NCI-H1436 treated with DMSO at 0.1 percent for 48 hours (cell line): Measurements from ENCODE around the gene SLC6A6.

Experiments
- DNase-seq: peaks from one replicate; lab custom pipeline; 2025; lab: John Stamatoyannopoulos, UW

Gene SLC6A6

GRCh38 chr3:14402304-14402811 is at the start of gene SLC6A6:
Gene SLC6A6 (plus strand): TSS chr3:14402606. CDS start chr3:14443635, 41,029 bp downstream.
- DNase-seq: peak; percentile 40

GRCh38 chr3:14353502-14353901 is 48.9 kb upstream of the SLC6A6 start:
- DNase-seq: no peak

GRCh38 chr3:14357463-14357862 is 44.9 kb upstream of the SLC6A6 start:
- no peak for DNase-seq

- no peak for DNase-seq
Observed at GRCh38 chr3:14358426-14359211, 43.8 kb upstream of the SLC6A6 start.

- no peak for DNase-seq
Observed at GRCh38 chr3:14359348-14359747, 43.1 kb upstream of the SLC6A6 start.

GRCh38 chr3:14360123-14360881 is 42.1 kb upstream of the SLC6A6 start:
- no peak for DNase-seq

GRCh38 chr3:14361068-14361677 is 41.2 kb upstream of the SLC6A6 start:
- no peak for DNase-seq

GRCh38 chr3:14362890-14363289 is 39.5 kb upstream of the SLC6A6 start:
- DNase-seq: no peak

GRCh38 chr3:14363379-14363778 is 39.0 kb upstream of the SLC6A6 start:
- no peak for DNase-seq

- no peak for DNase-seq
Observed at GRCh38 chr3:14363991-14364390, 38.4 kb upstream of the SLC6A6 start.

GRCh38 chr3:14364580-14365292 is 37.7 kb upstream of the SLC6A6 start:
- DNase-seq: no peak

- no peak for DNase-seq
Observed at GRCh38 chr3:14366248-14366647, 36.2 kb upstream of the SLC6A6 start.

GRCh38 chr3:14366915-14367823 is 35.2 kb upstream of the SLC6A6 start:
- DNase-seq: no peak

GRCh38 chr3:14368146-14368545 is 34.3 kb upstream of the SLC6A6 start:
- DNase-seq: no peak

GRCh38 chr3:14368885-14369284 is 33.5 kb upstream of the SLC6A6 start:
- DNase-seq: no peak

GRCh38 chr3:14369675-14370669 is 32.4 kb upstream of the SLC6A6 start:
- DNase-seq: no peak

GRCh38 chr3:14370720-14371572 is 31.5 kb upstream of the SLC6A6 start:
- DNase-seq: no peak

- no peak for DNase-seq
Observed at GRCh38 chr3:14371573-14372474, 30.6 kb upstream of the SLC6A6 start.
